HepG2 (cell line): Measurements from ENCODE around the gene TGFBRAP1. TPM values are rescaled to one million over a fixed set of nuclear protein-coding genes. Genes with fewer than 3 reads are reported as not detected.

Experiments
- ATAC-seq: fragments of 200-7000 bp; cut with Tn5 transposase; 3 replicates; pipeline ENCODE4 v1.9.1; 2020; ENCODE audit warnings: mild to moderate bottlenecking, moderate library complexity
- BruUV-seq: library from RNA; stranded (reverse); fragments of 400-500 nt; replicated peaks from 2 replicates; lab custom pipeline; 2021; lab: Mats Ljungman, UMichigan
- CTCF ChIA-PET: fragments of 300-600 bp; formaldehyde crosslinking; extraction: SDS; loops from one replicate; lab custom pipeline; 2021; ENCODE audit warnings: low total read pairs, inconsistent platforms, low intra/inter-chr PET ratio; lab: Yijun Ruan, JAX
- POLR2A ChIA-PET: fragments of 350-600 bp; sonication (Branson Sonifier 250); formaldehyde crosslinking; loops from one replicate; lab custom pipeline; 2020; ENCODE audit warnings: antibody characterized with exemption, inconsistent platforms; lab: Yijun Ruan, JAX
- DNase-seq: peaks from one replicate; pipeline ENCODE4 v3.0.0-alpha.2; 2015; ENCODE audit warnings: low spot score
- FAIRE-seq: peaks from 3 replicates; lab custom pipeline; 2011; peaks lifted over from hg19 to GRCh38; lab: Jason Lieb, UNC
- H2AFZ ChIP-seq: one replicate; pipeline ENCODE4 v1.6.1; 2011; ENCODE audit warnings: low read length, inconsistent platforms
- H3K27ac ChIP-seq: fragments of 300-600 bp; 3 replicates; pipeline ENCODE4 v1.8.0; 2011; ENCODE audit warnings: mixed run types, mild to moderate bottlenecking, mixed read lengths, low read length, inconsistent platforms; ENCODE audit not compliant: insufficient read depth; ENCODE audit errors: extremely low read length
- H3K27me3 ChIP-seq, 2 experiments: fragments of 200-600 bp in 1 of 2; 2 replicates in 1 of 2; 3 replicates in 1 of 2; pipeline versions ENCODE4 v1.6.0 to v1.8.0; 2011; ENCODE audit warnings: low read length in 2 of 2, mild to moderate bottlenecking in 2 of 2, moderate library complexity in 2 of 2, inconsistent platforms in 1 of 2; ENCODE audit not compliant: insufficient read depth in 2 of 2, control insufficient read depth in 1 of 2
- H3K36me3 ChIP-seq, 2 experiments: fragments of 200-600 bp in 1 of 2; replicated peaks in 1 of 2; 2 replicates in 1 of 2; 3 replicates in 1 of 2; pipeline versions ENCODE4 v1.5.1 to v1.8.0; 2011; ENCODE audit warnings: low read length in 2 of 2, inconsistent platforms in 1 of 2; ENCODE audit not compliant: insufficient read depth in 2 of 2, control insufficient read depth in 1 of 2
- H3K4me1 ChIP-seq: 2 replicates; pipeline ENCODE4 v1.5.1; 2012; ENCODE audit warnings: low read length, inconsistent platforms; ENCODE audit not compliant: insufficient read depth
- H3K4me2 ChIP-seq: 2 replicates; pipeline ENCODE4 v1.6.0; 2011; ENCODE audit warnings: low read depth, low read length, inconsistent platforms
- H3K4me3 ChIP-seq, 3 experiments: fragments of 200-600 bp in 1 of 3; sonication (generic), shearing (Covaris generic) in 1 of 3; replicated peaks in 1 of 3; 2 replicates each; pipeline ENCODE4 v1.5.1; 2011 to 2016; ENCODE audit warnings: low read length in 3 of 3, inconsistent platforms in 2 of 3, low read depth in 2 of 3, mild to moderate bottlenecking in 2 of 3, control low read depth in 1 of 3, mixed read lengths in 1 of 3; ENCODE audit not compliant: insufficient read depth in 1 of 3
- H3K79me2 ChIP-seq: one replicate; pipeline ENCODE4 v1.6.1; 2011; ENCODE audit warnings: low read length, inconsistent platforms; ENCODE audit not compliant: insufficient read depth
- H3K9ac ChIP-seq: 2 replicates; pipeline ENCODE4 v1.6.0; 2011; ENCODE audit warnings: mild to moderate bottlenecking, low read depth, low read length, inconsistent platforms; ENCODE audit not compliant: insufficient read depth
- H3K9me3 ChIP-seq: 2 replicates; pipeline ENCODE4 v1.5.1; 2012; ENCODE audit warnings: mild to moderate bottlenecking, low read length
- H4K20me1 ChIP-seq: 2 replicates; pipeline ENCODE4 v1.6.0; 2011; ENCODE audit warnings: inconsistent platforms, mild to moderate bottlenecking, low read length, moderate library complexity; ENCODE audit not compliant: insufficient read depth
- BHLHE40 ChIP-seq: IDR thresholded peaks from 2 replicates; pipeline ENCODE4 v1.6.1; 2011; ENCODE audit warnings: low read length, improper control_type of control experiment
- CCAR2 ChIP-seq: fragments of 200-400 bp; formaldehyde crosslinking; optimal IDR thresholded peaks from 2 replicates; pipeline ENCODE3; 2018; ENCODE audit warnings: low read depth, mild to moderate bottlenecking, low read length, moderate library complexity
- CEBPB ChIP-seq: IDR thresholded peaks from 2 replicates; pipeline ENCODE4 v1.6.1; 2011; ENCODE audit warnings: low read depth, low read length, improper control_type of control experiment, borderline replicate concordance
- CREM ChIP-seq, 2 experiments: sonication (generic) in 1 of 2; formaldehyde crosslinking in 1 of 2; IDR thresholded peaks; 2 replicates each; pipeline versions ENCODE4 v1.4.0 to v1.6.1; 2016 to 2020; ENCODE audit warnings: antibody characterized with exemption in 1 of 2, mild to moderate bottlenecking in 1 of 2, missing genetic modification reagents in 1 of 2
- ETV6 ChIP-seq: sonication (generic); formaldehyde crosslinking; conservative IDR thresholded peaks from 2 replicates; pipeline ENCODE4 v1.4.0; 2020; ENCODE audit warnings: missing genetic modification reagents
- MAFK ChIP-seq, 2 experiments: IDR thresholded peaks in 1 of 2; conservative IDR thresholded peaks in 1 of 2; 2 replicates each; pipeline ENCODE4 v1.6.1; 2011; ENCODE audit warnings: improper control_type of control experiment in 2 of 2, low read length in 2 of 2
- MED1 ChIP-seq: sonication (generic); formaldehyde crosslinking; IDR thresholded peaks from 2 replicates; pipeline ENCODE4 v1.4.0; 2020; ENCODE audit warnings: missing genetic modification reagents
- PBX2 ChIP-seq: IDR thresholded peaks from 2 replicates; pipeline ENCODE4 v1.6.1; 2016; ENCODE audit warnings: control low read depth
- PPARG ChIP-seq: conservative IDR thresholded peaks from 2 replicates; pipeline ENCODE4 v1.6.1; 2016; ENCODE audit warnings: missing biosample characterization, missing genetic modification reagents
- RXRB ChIP-seq: IDR thresholded peaks from 2 replicates; pipeline ENCODE4 v1.6.1; 2016; ENCODE audit warnings: borderline replicate concordance, missing genetic modification reagents, missing compliant biosample characterization
- ZNF101 ChIP-seq: sonication (generic); formaldehyde crosslinking; IDR thresholded peaks from 2 replicates; pipeline ENCODE4 v1.4.0; 2020; ENCODE audit warnings: mild to moderate bottlenecking, low read depth, missing genetic modification reagents, borderline replicate concordance
- ZNF264 ChIP-seq: sonication (generic); formaldehyde crosslinking; IDR thresholded peaks from 2 replicates; pipeline ENCODE4 v1.4.0; 2020; ENCODE audit warnings: missing genetic modification reagents
- ZNF468 ChIP-seq: sonication (generic); formaldehyde crosslinking; IDR thresholded peaks from 2 replicates; pipeline ENCODE4 v1.8.0; 2022; ENCODE audit warnings: mild to moderate bottlenecking, moderate library complexity, missing genetic modification reagents
- ZNF567 ChIP-seq: sonication (generic); formaldehyde crosslinking; IDR thresholded peaks from 2 replicates; pipeline ENCODE4 v1.8.1; 2023; ENCODE audit warnings: mild to moderate bottlenecking, missing genetic modification reagents, borderline replicate concordance
- WGBS: methylation state at CpG from one replicate; pipeline ENCODE4 v1.1.6; 2017; ENCODE audit warnings: low lambda C conversion rate; 5-methylcytosine and 5-hydroxymethylcytosine counted together
- in situ Hi-C: cut with HindIII; loops from 2 replicates; pipeline ENCODE4 v1.10.0; 2017; ENCODE audit warnings: low pct_unique_long_range_greater_than_20kb; ENCODE audit not compliant: extremely low pct_ligation_motif_present
- intact Hi-C: fragments of 100-400 bp; cut with micrococcal nuclease; formaldehyde crosslinking; loops from one replicate; pipeline ENCODE4 v1.10.0; 2022; ENCODE audit not compliant: unreplicated experiment
- polyA plus RNA-seq, 8 experiments: library from polyadenylated mRNA; depleted of rRNA in 3 of 8; stranded (reverse) in 7 of 8; unstranded in 1 of 8; fragments of >200 nt; fragmentation: Illumina TruSeq in 4 of 8; extraction: Trizol in 4 of 8; gene quantifications; 2 replicates each; pipeline versions ENCODE4 v1.2.1 to v1.2.3, GENCODE V29; 2011 to 2016; ENCODE audit warnings: low read depth in 4 of 8, missing spikeins in 1 of 8, mixed read lengths in 1 of 8; ENCODE audit not compliant: insufficient read depth in 1 of 8
- total RNA-seq, 5 experiments: library from RNA; depleted of rRNA; stranded (reverse); fragments of >200 nt; fragmentation: Illumina TruSeq; extraction: Trizol; gene quantifications; 2 replicates each; pipeline ENCODE4 v1.2.3, GENCODE V29; 2016; ENCODE audit warnings: low read depth in 1 of 5
- TF ChIP-seq, protein P1 (sequence below): sonication (generic); formaldehyde crosslinking; IDR thresholded peaks from 2 replicates; pipeline ENCODE4 v1.5.1; 2020; ENCODE audit warnings: mild to moderate bottlenecking, missing genetic modification reagents, borderline replicate concordance
- TF ChIP-seq, protein P2 (sequence below): sonication (generic); formaldehyde crosslinking; IDR thresholded peaks from 2 replicates; pipeline ENCODE4 v1.8.0; 2022; ENCODE audit warnings: missing genetic modification reagents, mild to moderate bottlenecking, inconsistent platforms, borderline replicate concordance

TGFBRAP1 gene
- total and polyA plus RNA-seq, 2 of the 13 experiments (the other 11 are each of a cell fraction or from before 2014, with no cell fraction given) = 12.7 to 22.9 TPM

DNA sequence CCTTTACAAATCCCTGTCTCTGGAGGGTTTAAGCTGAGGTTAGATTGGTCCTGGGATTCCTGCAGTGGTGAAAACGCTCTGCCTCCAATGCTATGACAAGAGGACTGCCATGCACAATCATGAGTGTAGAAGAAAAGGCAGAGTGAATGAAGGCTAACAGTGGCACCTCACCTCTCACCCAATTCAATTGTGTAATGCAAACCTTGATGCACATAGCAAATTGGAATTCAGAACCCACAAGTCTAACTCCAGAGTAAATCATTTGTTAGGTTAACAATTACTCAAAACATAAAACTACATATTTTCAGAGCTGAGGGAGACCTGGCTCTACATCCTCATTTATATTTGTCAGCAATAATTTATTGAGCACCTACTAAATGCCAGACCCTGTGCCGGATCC lies 1.8 kb downstream of the TGFBRAP1 start:
- Histone ChIP-seq H3K4me1 (peaks cover 47% of the 10 kb centered on the region), H3K36me3 (peaks cover 7 to 28% of the 10 kb centered on the region in 2 experiments), H2AFZ (no peak overlapping the region), H3K4me3 (peak overlapping the region in 1 of 3 experiments; percentile 78; a peak in 2 of 6 replicates), H3K4me2 (peak overlapping the region; percentile 100), H3K9ac (no peak overlapping the region), H4K20me1 (no peaks in the 10 kb centered on the region), H3K79me2 (peaks cover 76% of the 10 kb centered on the region), H3K27ac (peak overlapping the region; percentile 81), H3K9me3 (no peaks in the 10 kb centered on the region), H3K27me3 (no peaks in the 10 kb centered on the region; a peak in 1 of 5 replicates)
- POLR2A ChIA-PET = interaction anchor here (3.3 kb wide), 1 partner anchor 12 kb away, joined by 43 read pairs; the partner anchor contains the start of gene C2orf49
- intact Hi-C loops = loop anchor here (1.0 kb wide), 1 partner anchor 10 kb away; the partner anchor contains the start of gene C2orf49
- ATAC-seq (no peak), FAIRE-seq (no peak), DNase-seq (no peak)
- TSS peak; percentile 44 for BruUV-seq
- in situ Hi-C loops = loop anchor here (25.0 kb wide), 1 partner anchor 860 kb away; the partner anchor contains the start of gene UXS1
- WGBS = 84% methylated on average over 2 of the region's 2 CpGs
- CTCF ChIA-PET = no interaction called here
- TF ChIP-seq MAFK (conservative IDR thresholded peaks at IDR 0.05 in 1 of 2, IDR thresholded peaks at IDR 0.05 in 1 of 2; ENCODE audit: low read length in 2 of 2) = peak in 1 of 2 experiments; percentile 14; a peak in 1 of 4 replicates
- TF ChIP-seq ZNF101 = no peak
- TF ChIP-seq CEBPB = peak; percentile 38; the same call in 1 of the 2 replicates
- TF ChIP-seq PBX2 (CRISPR knock-in tag) = no peak
- TF ChIP-seq ETV6 (CRISPR knock-in tag) = no peak
- TF ChIP-seq, protein P1, sequence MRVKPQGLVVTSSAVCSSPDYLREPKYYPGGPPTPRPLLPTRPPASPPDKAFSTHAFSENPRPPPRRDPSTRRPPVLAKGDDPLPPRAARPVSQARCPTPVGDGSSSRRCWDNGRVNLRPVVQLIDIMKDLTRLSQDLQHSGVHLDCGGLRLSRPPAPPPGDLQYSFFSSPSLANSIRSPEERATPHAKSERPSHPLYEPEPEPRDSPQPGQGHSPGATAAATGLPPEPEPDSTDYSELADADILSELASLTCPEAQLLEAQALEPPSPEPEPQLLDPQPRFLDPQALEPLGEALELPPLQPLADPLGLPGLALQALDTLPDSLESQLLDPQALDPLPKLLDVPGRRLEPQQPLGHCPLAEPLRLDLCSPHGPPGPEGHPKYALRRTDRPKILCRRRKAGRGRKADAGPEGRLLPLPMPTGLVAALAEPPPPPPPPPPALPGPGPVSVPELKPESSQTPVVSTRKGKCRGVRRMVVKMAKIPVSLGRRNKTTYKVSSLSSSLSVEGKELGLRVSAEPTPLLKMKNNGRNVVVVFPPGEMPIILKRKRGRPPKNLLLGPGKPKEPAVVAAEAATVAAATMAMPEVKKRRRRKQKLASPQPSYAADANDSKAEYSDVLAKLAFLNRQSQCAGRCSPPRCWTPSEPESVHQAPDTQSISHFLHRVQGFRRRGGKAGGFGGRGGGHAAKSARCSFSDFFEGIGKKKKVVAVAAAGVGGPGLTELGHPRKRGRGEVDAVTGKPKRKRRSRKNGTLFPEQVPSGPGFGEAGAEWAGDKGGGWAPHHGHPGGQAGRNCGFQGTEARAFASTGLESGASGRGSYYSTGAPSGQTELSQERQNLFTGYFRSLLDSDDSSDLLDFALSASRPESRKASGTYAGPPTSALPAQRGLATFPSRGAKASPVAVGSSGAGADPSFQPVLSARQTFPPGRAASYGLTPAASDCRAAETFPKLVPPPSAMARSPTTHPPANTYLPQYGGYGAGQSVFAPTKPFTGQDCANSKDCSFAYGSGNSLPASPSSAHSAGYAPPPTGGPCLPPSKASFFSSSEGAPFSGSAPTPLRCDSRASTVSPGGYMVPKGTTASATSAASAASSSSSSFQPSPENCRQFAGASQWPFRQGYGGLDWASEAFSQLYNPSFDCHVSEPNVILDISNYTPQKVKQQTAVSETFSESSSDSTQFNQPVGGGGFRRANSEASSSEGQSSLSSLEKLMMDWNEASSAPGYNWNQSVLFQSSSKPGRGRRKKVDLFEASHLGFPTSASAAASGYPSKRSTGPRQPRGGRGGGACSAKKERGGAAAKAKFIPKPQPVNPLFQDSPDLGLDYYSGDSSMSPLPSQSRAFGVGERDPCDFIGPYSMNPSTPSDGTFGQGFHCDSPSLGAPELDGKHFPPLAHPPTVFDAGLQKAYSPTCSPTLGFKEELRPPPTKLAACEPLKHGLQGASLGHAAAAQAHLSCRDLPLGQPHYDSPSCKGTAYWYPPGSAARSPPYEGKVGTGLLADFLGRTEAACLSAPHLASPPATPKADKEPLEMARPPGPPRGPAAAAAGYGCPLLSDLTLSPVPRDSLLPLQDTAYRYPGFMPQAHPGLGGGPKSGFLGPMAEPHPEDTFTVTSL (CRISPR knock-in tag) = no peak
- TF ChIP-seq ZNF468 (CRISPR knock-in tag) = no peak
- TF ChIP-seq ZNF264 (CRISPR knock-in tag) = no peak
- 0 out of 2 replicates have a peak, but pooled peaks have one; percentile 22 for TF ChIP-seq RXRB (CRISPR knock-in tag)
- TF ChIP-seq PPARG (CRISPR knock-in tag) = 0 out of 2 replicates have a peak, but pooled peaks have one; percentile 64
- TF ChIP-seq MED1 (CRISPR knock-in tag) = no peak
- no peak for TF ChIP-seq CCAR2
- TF ChIP-seq CREM (IDR thresholded peaks at IDR 0.05) = no peak
- no peak for TF ChIP-seq CREM (CRISPR knock-in tag; IDR thresholded peaks at IDR 0.05)
- TF ChIP-seq BHLHE40 = no peak
- no peak for TF ChIP-seq ZNF567
- TF ChIP-seq, protein P2, sequence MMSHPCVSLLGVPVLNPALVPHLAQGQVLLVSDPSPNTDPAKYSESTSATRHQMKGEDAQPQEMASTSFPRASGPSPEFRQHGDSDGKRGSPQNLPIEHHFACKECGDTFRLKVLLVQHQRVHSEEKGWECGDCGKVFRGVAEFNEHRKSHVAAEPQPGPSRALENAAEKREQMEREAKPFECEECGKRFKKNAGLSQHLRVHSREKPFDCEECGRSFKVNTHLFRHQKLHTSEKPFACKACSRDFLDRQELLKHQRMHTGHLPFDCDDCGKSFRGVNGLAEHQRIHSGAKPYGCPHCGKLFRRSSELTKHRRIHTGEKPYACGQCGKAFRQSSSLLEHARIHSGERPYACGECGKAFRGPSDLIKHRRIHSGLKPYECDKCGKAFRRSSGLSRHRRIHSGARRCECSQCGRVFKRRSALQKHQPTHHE (CRISPR knock-in tag) = no peak
